OCI-LY3 (cell line): ENCODE data around the gene CARD11.

ENCODE experiments used
- CTCF ChIP-seq: fragments of 200-600, 300-600 bp; sonication (generic); IDR thresholded peaks from 2 replicates; pipeline ENCODE4 v1.5.1; 2014; ENCODE audit warnings: antibody characterized with exemption, low read length, low read depth
- EZH2phosphoT487 ChIP-seq: fragments of 200-600 bp; shearing (Covaris generic); IDR thresholded peaks from 2 replicates; pipeline ENCODE4 v1.6.1; 2018; ENCODE audit warnings: antibody characterized with exemption, mixed run types, low read depth

DNA sequence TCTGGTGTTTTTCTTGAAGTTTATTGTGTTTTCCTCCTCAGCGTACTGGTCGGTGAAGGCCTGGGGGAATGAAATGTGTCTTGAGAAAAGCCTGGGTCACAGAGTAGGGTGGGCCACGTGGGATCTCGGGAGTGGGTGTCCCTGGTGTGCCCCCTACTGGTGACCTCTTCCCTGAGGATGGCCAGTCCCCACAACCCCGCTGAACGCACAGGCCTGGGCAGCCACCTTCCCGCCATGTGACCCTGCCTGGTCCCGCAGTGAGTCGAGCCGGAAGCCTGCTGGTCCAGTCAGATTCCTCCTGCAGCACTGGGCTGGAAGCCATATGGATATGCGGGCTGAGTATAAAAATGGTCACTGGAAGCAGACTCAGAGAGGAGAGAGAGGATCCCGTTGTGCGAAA, 146.6 kb downstream of the CARD11 start:
- TF ChIP-seq CTCF (peak; percentile 8; the same call in 1 of the 2 replicates), EZH2phosphoT487 (no peak)
